HCT116 (cell line): Measurements from ENCODE around the gene QSOX1. TPM values are rescaled to one million over a fixed set of nuclear protein-coding genes. Genes with fewer than 3 reads are reported as not detected.

ENCODE experiments used
- ATAC-seq: fragments of 200-7000 bp; cut with Tn5 transposase; 2 replicates; pipeline ENCODE4 v1.9.1; 2020; ENCODE audit warnings: mild to moderate bottlenecking, moderate library complexity
- BruUV-seq: library from RNA; stranded (reverse); fragments of 400-500 nt; replicated peaks from 2 replicates; lab custom pipeline; 2021; lab: Mats Ljungman, UMichigan
- CTCF ChIA-PET: fragments of 300-600 bp; sonication (Branson Sonifier 250); formaldehyde crosslinking; loops from one replicate; lab custom pipeline; 2021; ENCODE audit warnings: antibody characterized with exemption; lab: Charles Lee
- POLR2A ChIA-PET: fragments of 300-600, 350-600 bp; sonication (Branson Sonifier 250); formaldehyde crosslinking; loops from one replicate; lab custom pipeline; 2021; ENCODE audit warnings: antibody characterized with exemption; lab: Charles Lee
- RAD21 ChIA-PET, 2 experiments: fragments of 300-600 bp; sonication (Branson Sonifier 250); formaldehyde crosslinking; loops; one replicate each; lab custom pipeline; 2023; ENCODE audit warnings: low total read pairs in 2 of 2; ENCODE audit not compliant: uncharacterized antibody in 2 of 2, unreplicated experiment in 2 of 2, low non-redundant PET in 1 of 2; lab: Charles Lee
- DNase-seq: peaks from one replicate; pipeline ENCODE4 v3.0.0-alpha.2; 2010; ENCODE audit warnings: low read depth, low spot score
- H2AFZ ChIP-seq: fragments of 200-600 bp; shearing (Covaris generic), sonication (generic); 2 replicates; pipeline ENCODE4 v1.6.1; 2017; ENCODE audit warnings: low read depth, mixed run types, mixed read lengths, antibody characterized with exemption, low read length; ENCODE audit not compliant: poor library complexity, severe bottlenecking
- H3K27ac ChIP-seq: 2 replicates; pipeline ENCODE4 v1.5.1; 2012; ENCODE audit warnings: low read depth, low read length
- H3K27me3 ChIP-seq: fragments of 200-600 bp; sonication (generic); 2 replicates; pipeline ENCODE4 v1.6.1; 2016; ENCODE audit warnings: mixed run types, low read length, mixed read lengths; ENCODE audit not compliant: insufficient read depth
- H3K36me3 ChIP-seq, 2 experiments: fragments of 200-500 bp in 1 of 2; fragments of 200-600 bp in 1 of 2; sonication (Bioruptor generic) in 1 of 2; sonication (generic) in 1 of 2; 2 replicates each; pipeline versions ENCODE4 v1.5.1 to v1.6.1; 2014 to 2016; ENCODE audit warnings: low read length in 2 of 2, inconsistent platforms in 1 of 2, mixed read lengths in 1 of 2, mixed run types in 1 of 2; ENCODE audit not compliant: insufficient read depth in 2 of 2, control insufficient read depth in 1 of 2
- H3K4me1 ChIP-seq, 2 experiments: fragments of 200-600 bp in 1 of 2; sonication (generic) in 1 of 2; 2 replicates each; pipeline versions ENCODE4 v1.5.1 to v1.6.1; 2012 to 2017; ENCODE audit warnings: low read length in 2 of 2, inconsistent platforms in 1 of 2, mild to moderate bottlenecking in 1 of 2, mixed read lengths in 1 of 2, mixed run types in 1 of 2, moderate library complexity in 1 of 2; ENCODE audit not compliant: insufficient read depth in 2 of 2, control insufficient read depth in 1 of 2
- H3K4me2 ChIP-seq: fragments of 200-600 bp; sonication (generic); 2 replicates; pipeline ENCODE4 v1.6.1; 2017; ENCODE audit warnings: mixed run types, low read length, mixed read lengths
- H3K4me3 ChIP-seq, 2 experiments: fragments of 200-600 bp in 1 of 2; sonication (generic) in 1 of 2; replicated peaks in 1 of 2; 2 replicates each; pipeline ENCODE4 v1.5.1; 2011 to 2016; ENCODE audit warnings: low read length in 2 of 2, control low read depth in 1 of 2, low read depth in 1 of 2, mild to moderate bottlenecking in 1 of 2, mixed read lengths in 1 of 2, mixed run types in 1 of 2
- H3K79me2 ChIP-seq: fragments of 200-600 bp; sonication (generic); 2 replicates; pipeline ENCODE4 v1.6.1; 2017; ENCODE audit warnings: mild to moderate bottlenecking, mixed run types, low read length, moderate library complexity, mixed read lengths; ENCODE audit not compliant: insufficient read depth
- H3K9ac ChIP-seq: fragments of 200-600 bp; sonication (generic); 2 replicates; pipeline ENCODE4 v1.6.1; 2016; ENCODE audit warnings: low read length, mixed read lengths
- H3K9me2 ChIP-seq: fragments of 200-600 bp; sonication (generic), shearing (Covaris generic); 2 replicates; pipeline ENCODE4 v1.6.1; 2017; ENCODE audit warnings: mixed run types, mild to moderate bottlenecking, moderate library complexity; ENCODE audit not compliant: insufficient read depth
- H3K9me3 ChIP-seq, 2 experiments: fragments of 200-500 bp in 1 of 2; fragments of 200-600 bp in 1 of 2; sonication (Bioruptor generic) in 1 of 2; sonication (generic) in 1 of 2; 2 replicates each; pipeline ENCODE4 v1.6.1; 2014 to 2017; ENCODE audit warnings: low read length in 2 of 2, mixed read lengths in 2 of 2, inconsistent platforms in 1 of 2, low read depth in 1 of 2, mild to moderate bottlenecking in 1 of 2, mixed run types in 1 of 2, moderate library complexity in 1 of 2; ENCODE audit not compliant: control insufficient read depth in 1 of 2, insufficient read depth in 1 of 2
- H4K20me1 ChIP-seq: fragments of 200-600 bp; sonication (generic), shearing (Covaris generic); 2 replicates; pipeline ENCODE4 v1.6.1; 2017; ENCODE audit warnings: mixed run types, mild to moderate bottlenecking, moderate library complexity; ENCODE audit not compliant: insufficient read depth
- CTCF ChIP-seq, 3 experiments: fragments of 200-600 bp in 1 of 3; sonication (generic) in 1 of 3; IDR thresholded peaks in 2 of 3; conservative IDR thresholded peaks in 1 of 3; 2 replicates each; pipeline ENCODE4 v1.5.1; 2012 to 2017; ENCODE audit warnings: low read depth in 2 of 3, low read length in 2 of 3, antibody characterized with exemption in 1 of 3, borderline replicate concordance in 1 of 3, control low read depth in 1 of 3, mild to moderate bottlenecking in 1 of 3, mixed read lengths in 1 of 3, mixed run types in 1 of 3, moderate library complexity in 1 of 3; ENCODE audit not compliant: insufficient read depth in 1 of 3
- ELF1 ChIP-seq: IDR thresholded peaks from 2 replicates; pipeline ENCODE4 v1.6.1; 2012; ENCODE audit warnings: low read depth, borderline replicate concordance
- EZH2 ChIP-seq: fragments of 200-600 bp; sonication (generic); IDR thresholded peaks from 2 replicates; pipeline ENCODE4 v1.6.1; 2017; ENCODE audit warnings: antibody characterized with exemption, mixed run types
- MAX ChIP-seq: IDR thresholded peaks from 2 replicates; pipeline ENCODE4 v1.6.1; 2012
- POLR2A ChIP-seq: IDR thresholded peaks from 2 replicates; pipeline ENCODE4 v1.7.0; 2011; ENCODE audit warnings: borderline replicate concordance; ENCODE audit not compliant: insufficient read depth, insufficient read length; ENCODE audit errors: extremely low read depth
- POLR2AphosphoS5 ChIP-seq: IDR thresholded peaks from 2 replicates; pipeline ENCODE4 v1.6.1; 2011; ENCODE audit warnings: mild to moderate bottlenecking, low read depth, low read length, moderate library complexity
- SIN3A ChIP-seq: IDR thresholded peaks from 2 replicates; pipeline ENCODE4 v1.6.1; 2012; ENCODE audit warnings: low read depth
- SP1 ChIP-seq: IDR thresholded peaks from 2 replicates; pipeline ENCODE4 v1.6.1; 2012; ENCODE audit warnings: low read depth
- TCF7L2 ChIP-seq: IDR thresholded peaks from 2 replicates; pipeline ENCODE4 v1.7.0; 2011; ENCODE audit warnings: borderline replicate concordance, inconsistent platforms; ENCODE audit not compliant: insufficient read depth, insufficient read length; ENCODE audit errors: extremely low read depth
- YY1 ChIP-seq: IDR thresholded peaks from 2 replicates; pipeline ENCODE4 v1.6.1; 2011; ENCODE audit warnings: low read length, low read depth, moderate library complexity, mild to moderate bottlenecking; ENCODE audit not compliant: insufficient replicate concordance; ENCODE audit errors: extremely low read depth
- ZBTB33 ChIP-seq: IDR thresholded peaks from 2 replicates; pipeline ENCODE4 v1.6.1; 2011; ENCODE audit warnings: mild to moderate bottlenecking, low read length, moderate library complexity; ENCODE audit not compliant: insufficient replicate concordance; ENCODE audit errors: extremely low read depth
- ZNF274 ChIP-seq: fragments of 200-500 bp; sonication (Bioruptor generic); IDR thresholded peaks from 2 replicates; pipeline ENCODE4 v1.6.1; 2014; ENCODE audit warnings: mild to moderate bottlenecking, low read depth, low read length, inconsistent platforms
- intact Hi-C: fragments of 100-400 bp; cut with micrococcal nuclease; formaldehyde crosslinking; loops from 2 replicates; pipeline ENCODE4 v1.10.0; 2022
- total RNA-seq: library from RNA; stranded (reverse); gene quantifications from one replicate; pipeline ENCODE4 v1.2.1, GENCODE V29; 2021; ENCODE audit not compliant: unreplicated experiment

The QSOX1 gene
- total RNA-seq, 1 experiment from 2014 or later: 89.2 TPM

- H3K36me3 ChIP-seq: no peaks in the 10 kb centered on the region
- intact Hi-C loops: loop anchor here (2.0 kb wide), 1 partner anchor 271 kb away; the partner anchor contains the start of gene TOR1AIP1
- ATAC-seq: peak; percentile 2; the same call in 1 of the 2 replicates
- TF ChIP-seq SIN3A (0 out of 2 replicates have a peak, but pooled peaks have one; percentile 18), POLR2AphosphoS5 (no peak), ZBTB33 (no peak), MAX (peak; percentile 44; the same call in 1 of the 2 replicates), ELF1 (no peak), EZH2 (no peak), YY1 (no peak), ZNF274 (no peak), POLR2A (no peak), SP1 (no peak), TCF7L2 (no peak), CTCF (IDR thresholded peaks at IDR 0.05 in 2 of 3, conservative IDR thresholded peaks at IDR 0.05 in 1 of 3; ENCODE audit: borderline replicate concordance in 1 of 3, insufficient read depth in 1 of 3, low read depth in 2 of 3, low read length in 2 of 3) (no peak)
- peaks cover 18% of the 10 kb centered on the region for H3K79me2 ChIP-seq
- DNase-seq: no peak
- H3K9ac ChIP-seq: peak overlapping the region; percentile 84
- peak overlapping the region; percentile 90 for H3K4me2 ChIP-seq
- no TSS peak for BruUV-seq
- no peaks in the 10 kb centered on the region for H3K9me3 ChIP-seq
- ChIA-PET CTCF (interaction anchor here (1.6 kb wide), 1 partner anchor 339 kb away, joined by 3 read pairs; no protein-coding TSS in a partner anchor), RAD21 (no interaction called here), POLR2A (interaction anchor here (1.0 to 1.9 kb wide), 3 partner anchors 14 to 31 kb away, joined by 3 to 11 read pairs (median 3); no protein-coding TSS in a partner anchor)
- H3K27ac ChIP-seq: peak overlapping the region; percentile 78
- H3K4me1 ChIP-seq: peaks cover 2 to 43% of the 10 kb centered on the region in 2 experiments; a peak in 3 of 4 replicates
- H3K9me2 ChIP-seq: no peaks in the 10 kb centered on the region
- H2AFZ ChIP-seq: no peak overlapping the region
- H4K20me1 ChIP-seq: no peaks in the 10 kb centered on the region
- H3K27me3 ChIP-seq: no peaks in the 10 kb centered on the region
- H3K4me3 ChIP-seq: peak overlapping the region; percentile 81 to 91
Measured at GRCh38 chr1:180154003-180154324, 705 bp upstream of the QSOX1 start.
